PC-3 (cell line): ENCODE measurements around the gene SLC9B1.

ENCODE experiments used
- EZH2 ChIP-seq: fragments of 300-600 bp; sonication (generic); IDR thresholded peaks from one replicate; pipeline ENCODE4 v1.6.1; 2017; ENCODE audit warnings: antibody characterized with exemption, mild to moderate bottlenecking, low read length; ENCODE audit not compliant: unreplicated experiment
- TF ChIP-seq, protein P1 (sequence below): fragments of 300-600 bp; sonication (generic); conservative IDR thresholded peaks from 2 replicates; pipeline ENCODE4 v1.5.1; 2017; ENCODE audit warnings: antibody characterized with exemption, low read depth, mild to moderate bottlenecking, low read length

DNA sequence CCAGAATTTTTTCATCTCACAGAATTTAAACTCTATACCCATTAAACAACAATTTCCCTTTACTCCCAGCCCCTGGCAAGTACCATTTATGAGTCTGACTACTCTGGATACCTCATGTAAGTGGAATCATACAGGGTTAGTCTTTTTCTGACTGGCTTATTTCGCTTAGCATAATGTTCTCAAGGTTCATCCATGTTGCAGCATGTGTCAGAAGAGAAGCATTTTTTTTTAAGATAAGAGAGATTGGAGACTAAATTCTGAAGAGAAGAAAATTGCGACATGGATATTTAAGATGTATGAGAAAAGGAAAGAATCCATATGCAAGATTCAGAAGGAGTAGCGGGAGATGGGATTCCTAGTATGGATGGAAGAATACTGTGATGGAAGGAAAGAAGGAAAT lies 11.3 kb upstream of the SLC9B1 start:
- TF ChIP-seq EZH2: no peak
- TF ChIP-seq, protein P1, sequence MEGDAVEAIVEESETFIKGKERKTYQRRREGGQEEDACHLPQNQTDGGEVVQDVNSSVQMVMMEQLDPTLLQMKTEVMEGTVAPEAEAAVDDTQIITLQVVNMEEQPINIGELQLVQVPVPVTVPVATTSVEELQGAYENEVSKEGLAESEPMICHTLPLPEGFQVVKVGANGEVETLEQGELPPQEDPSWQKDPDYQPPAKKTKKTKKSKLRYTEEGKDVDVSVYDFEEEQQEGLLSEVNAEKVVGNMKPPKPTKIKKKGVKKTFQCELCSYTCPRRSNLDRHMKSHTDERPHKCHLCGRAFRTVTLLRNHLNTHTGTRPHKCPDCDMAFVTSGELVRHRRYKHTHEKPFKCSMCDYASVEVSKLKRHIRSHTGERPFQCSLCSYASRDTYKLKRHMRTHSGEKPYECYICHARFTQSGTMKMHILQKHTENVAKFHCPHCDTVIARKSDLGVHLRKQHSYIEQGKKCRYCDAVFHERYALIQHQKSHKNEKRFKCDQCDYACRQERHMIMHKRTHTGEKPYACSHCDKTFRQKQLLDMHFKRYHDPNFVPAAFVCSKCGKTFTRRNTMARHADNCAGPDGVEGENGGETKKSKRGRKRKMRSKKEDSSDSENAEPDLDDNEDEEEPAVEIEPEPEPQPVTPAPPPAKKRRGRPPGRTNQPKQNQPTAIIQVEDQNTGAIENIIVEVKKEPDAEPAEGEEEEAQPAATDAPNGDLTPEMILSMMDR: no peak
